ENCODE measurements around the gene HOXA3. TPM values are rescaled to one million over a fixed set of nuclear protein-coding genes. Genes with fewer than 3 reads are reported as not detected.

HOXA3 gene
- total and polyA plus RNA-seq, 4 donors, result 1.9 to 10.7 (median 6.3) TPM

- Histone ChIP-seq H3K27ac (ENCODE audit: low read depth in 1 of 2, low read length in 1 of 2) (no peak overlapping the region), H3K4me3 (no peak overlapping the region), H3K9ac (ENCODE audit: insufficient read depth in 1 of 2, low read length in 2 of 2) (no peak overlapping the region), H3K9me3 (ENCODE audit: control insufficient read depth in 4 of 4, insufficient read depth in 3 of 4, low read length in 3 of 4) (peaks cover 0 to 12% (median 0%) of the 10 kb centered on the region in 4 donors), H3K36me3 (ENCODE audit: control insufficient read depth in 4 of 4, insufficient read depth in 4 of 4, low read length in 4 of 4) (no peaks in the 10 kb centered on the region), H3K27me3 (ENCODE audit: control insufficient read depth in 3 of 3, insufficient read depth in 3 of 3, low read length in 2 of 3) (peaks cover 0 to 99% (median 95%) of the 10 kb centered on the region in 3 donors), H3K4me1 (ENCODE audit: control insufficient read depth in 5 of 5, insufficient read depth in 5 of 5, low read length in 5 of 5) (peaks cover 0 to 22% (median 14%) of the 10 kb centered on the region in 5 donors)
- ATAC-seq (ENCODE audit: insufficient read depth, low FRiP score) (no peak), DNase-seq (peak in 1 of 3 donors; percentile 33)
- TF ChIP-seq CTCF (IDR thresholded peaks at IDR 0.05; ENCODE audit: control extremely low read depth, extremely low read depth), result no peak
- 26 to 35% methylated on average over 4 of the region's 4 CpGs for WGBS, 2 donors
Measured at GRCh38 chr7:27186668-27187474, 34.5 kb upstream of the HOXA3 start.

GRCh38 chr7:27185854-27186667 is 33.7 kb upstream of the HOXA3 start:
- no peak overlapping the region for H3K4me3 ChIP-seq
- WGBS, 2 donors, result 7 to 9% methylated on average over 24 of the region's 24 CpGs
- no peak overlapping the region for H3K27ac ChIP-seq (ENCODE audit: low read depth in 1 of 2, low read length in 1 of 2)
- no peak overlapping the region for H3K9ac ChIP-seq (ENCODE audit: insufficient read depth in 1 of 2, low read length in 2 of 2)
- H3K4me1 ChIP-seq (ENCODE audit: control insufficient read depth in 5 of 5, insufficient read depth in 5 of 5, low read length in 5 of 5), result peaks cover 0 to 22% (median 14%) of the 10 kb centered on the region in 5 donors
- H3K36me3 ChIP-seq (ENCODE audit: control insufficient read depth in 4 of 4, insufficient read depth in 4 of 4, low read length in 4 of 4), result no peaks in the 10 kb centered on the region
- TF ChIP-seq CTCF (IDR thresholded peaks at IDR 0.05; ENCODE audit: control extremely low read depth, extremely low read depth), result no peak
- ATAC-seq (ENCODE audit: insufficient read depth, low FRiP score) (no peak), DNase-seq (peak in 1 of 3 donors; percentile 12)
- H3K27me3 ChIP-seq (ENCODE audit: control insufficient read depth in 3 of 3, insufficient read depth in 3 of 3, low read length in 2 of 3), result peaks cover 0 to 98% (median 92%) of the 10 kb centered on the region in 3 donors
- H3K9me3 ChIP-seq (ENCODE audit: control insufficient read depth in 4 of 4, insufficient read depth in 3 of 4, low read length in 3 of 4), result peaks cover 0 to 12% (median 0%) of the 10 kb centered on the region in 4 donors

- DNase-seq (peak in 1 of 3 donors; percentile 30), ATAC-seq (ENCODE audit: insufficient read depth, low FRiP score) (no peak)
- H3K27ac ChIP-seq (ENCODE audit: low read depth in 1 of 2, low read length in 1 of 2), result no peak within 1 kb of the TSS
- H3K4me1 ChIP-seq (ENCODE audit: control insufficient read depth in 5 of 5, insufficient read depth in 5 of 5, low read length in 5 of 5), result peaks cover 0 to 22% (median 14%) of the 10 kb centered on the region in 5 donors
- H3K9ac ChIP-seq (ENCODE audit: insufficient read depth in 1 of 2, low read length in 2 of 2), result no peak within 1 kb of the TSS
- H3K9me3 ChIP-seq (ENCODE audit: control insufficient read depth in 4 of 4, insufficient read depth in 3 of 4, low read length in 3 of 4), result peaks cover 0 to 12% (median 0%) of the 10 kb centered on the region in 4 donors
- TF ChIP-seq CTCF (IDR thresholded peaks at IDR 0.05; ENCODE audit: control extremely low read depth, extremely low read depth), result no peak
- H3K27me3 ChIP-seq (ENCODE audit: control insufficient read depth in 3 of 3, insufficient read depth in 3 of 3, low read length in 2 of 3), result peaks cover 0 to 98% (median 92%) of the 10 kb centered on the region in 3 donors
- H3K36me3 ChIP-seq (ENCODE audit: control insufficient read depth in 4 of 4, insufficient read depth in 4 of 4, low read length in 4 of 4), result no peaks in the 10 kb centered on the region
- H3K4me3 ChIP-seq, result no peak within 1 kb of the TSS
- WGBS, 2 donors, result 3 to 7% methylated on average over 43 of the region's 43 CpGs
Measured at GRCh38 chr7:27185013-27185853, 32.9 kb upstream of the HOXA3 start, which contains the start of gene HOXA11. Gene HOXA11 (minus strand): TSS chr7:27185232. CDS start chr7:27185144, 88 bp downstream.

All from lung (tissue), 12 donors.